Stimulated activated CD4-positive, alpha-beta T cell treated with anti-CD3 and anti-CD28 coated beads, Interleukin-15, amount 100 ng/mL, for 1 hour (primary cell): Measurements from ENCODE around the gene SGIP1.

Experiments
- DNase-seq, 2 donors: peaks; one replicate each; pipeline ENCODE4 v3.0.0-alpha.2; 2020; ENCODE audit warnings: low read depth in 1 of 2, low spot score in 1 of 2

SGIP1 gene, protein sequence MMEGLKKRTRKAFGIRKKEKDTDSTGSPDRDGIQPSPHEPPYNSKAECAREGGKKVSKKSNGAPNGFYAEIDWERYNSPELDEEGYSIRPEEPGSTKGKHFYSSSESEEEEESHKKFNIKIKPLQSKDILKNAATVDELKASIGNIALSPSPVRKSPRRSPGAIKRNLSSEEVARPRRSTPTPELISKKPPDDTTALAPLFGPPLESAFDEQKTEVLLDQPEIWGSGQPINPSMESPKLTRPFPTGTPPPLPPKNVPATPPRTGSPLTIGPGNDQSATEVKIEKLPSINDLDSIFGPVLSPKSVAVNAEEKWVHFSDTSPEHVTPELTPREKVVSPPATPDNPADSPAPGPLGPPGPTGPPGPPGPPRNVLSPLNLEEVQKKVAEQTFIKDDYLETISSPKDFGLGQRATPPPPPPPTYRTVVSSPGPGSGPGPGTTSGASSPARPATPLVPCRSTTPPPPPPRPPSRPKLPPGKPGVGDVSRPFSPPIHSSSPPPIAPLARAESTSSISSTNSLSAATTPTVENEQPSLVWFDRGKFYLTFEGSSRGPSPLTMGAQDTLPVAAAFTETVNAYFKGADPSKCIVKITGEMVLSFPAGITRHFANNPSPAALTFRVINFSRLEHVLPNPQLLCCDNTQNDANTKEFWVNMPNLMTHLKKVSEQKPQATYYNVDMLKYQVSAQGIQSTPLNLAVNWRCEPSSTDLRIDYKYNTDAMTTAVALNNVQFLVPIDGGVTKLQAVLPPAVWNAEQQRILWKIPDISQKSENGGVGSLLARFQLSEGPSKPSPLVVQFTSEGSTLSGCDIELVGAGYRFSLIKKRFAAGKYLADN

GRCh38 chr1:66533804-66534740 is at the start of gene SGIP1:
TSS of gene SGIP1 (plus strand) at chr1:66534153. CDS start at chr1:66534359, 206 bp downstream.
- no peak for DNase-seq

DNA sequence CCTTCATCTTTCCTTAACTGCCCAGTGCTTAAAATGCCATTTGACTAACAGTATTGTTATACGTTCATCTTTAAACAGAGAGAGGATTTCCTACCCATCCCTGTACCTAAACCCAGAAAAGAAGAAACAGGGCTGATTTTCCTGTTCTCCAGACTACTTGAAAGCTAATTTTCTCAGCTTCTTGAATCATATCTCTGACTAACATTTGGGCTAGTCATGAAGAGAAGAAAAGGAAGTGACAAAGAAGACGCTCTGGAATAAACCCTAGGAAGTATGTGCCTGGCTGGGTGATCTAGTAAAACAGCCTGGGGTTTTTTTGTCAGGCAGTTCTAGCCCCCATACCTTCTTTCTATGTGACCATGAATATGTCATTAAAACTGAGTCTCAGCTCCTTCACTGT is 44.8 kb upstream of the SGIP1 start:
- DNase-seq = no peak

- DNase-seq = no peak
Measured at GRCh38 chr1:66489972-66490601, 43.9 kb upstream of the SGIP1 start.

DNA sequence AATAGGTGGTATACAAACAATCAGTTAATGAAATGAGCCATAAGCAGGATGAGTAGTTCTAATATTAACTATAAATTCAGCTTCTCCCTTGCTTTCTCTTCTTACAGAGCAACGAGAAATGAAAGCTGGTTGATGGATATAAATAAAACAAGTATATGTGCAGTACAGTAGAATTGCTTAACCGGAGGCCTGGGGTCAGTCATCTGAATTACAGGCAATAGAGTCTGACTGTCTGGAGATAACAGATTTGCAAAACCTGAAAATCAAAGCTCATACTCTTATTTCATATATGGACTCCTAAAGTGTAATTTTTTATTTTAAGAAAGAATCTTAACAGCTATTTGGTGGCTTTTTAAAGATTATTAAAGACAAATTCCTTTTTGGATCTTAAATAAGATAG is 43.1 kb upstream of the SGIP1 start:
- DNase-seq = no peak

GRCh38 chr1:66492424-66492823 is 41.5 kb upstream of the SGIP1 start:
- DNase-seq = no peak

GRCh38 chr1:66493731-66494130 is 40.2 kb upstream of the SGIP1 start:
- no peak for DNase-seq

GRCh38 chr1:66494482-66494881 is 39.5 kb upstream of the SGIP1 start:
- no peak for DNase-seq

DNA sequence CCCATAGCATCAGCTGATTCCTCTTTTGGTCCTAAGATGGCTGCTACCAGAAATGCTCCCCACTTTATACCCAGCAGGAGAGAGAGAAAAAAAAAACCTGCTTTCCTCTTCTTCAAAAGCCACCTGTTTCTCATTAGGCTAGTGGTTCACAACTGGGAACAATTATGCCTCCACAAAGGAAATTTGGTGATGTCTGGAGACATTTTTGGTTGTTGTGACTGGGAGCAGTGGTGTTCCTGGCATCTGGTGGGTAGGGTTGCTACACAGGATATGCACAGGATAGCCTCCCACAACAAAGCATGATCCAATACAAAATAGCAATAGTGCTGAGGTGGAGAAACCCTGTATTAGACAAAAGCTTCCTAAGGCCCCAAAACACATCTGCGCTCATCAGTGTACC is 38.5 kb upstream of the SGIP1 start:
- no peak for DNase-seq

DNA sequence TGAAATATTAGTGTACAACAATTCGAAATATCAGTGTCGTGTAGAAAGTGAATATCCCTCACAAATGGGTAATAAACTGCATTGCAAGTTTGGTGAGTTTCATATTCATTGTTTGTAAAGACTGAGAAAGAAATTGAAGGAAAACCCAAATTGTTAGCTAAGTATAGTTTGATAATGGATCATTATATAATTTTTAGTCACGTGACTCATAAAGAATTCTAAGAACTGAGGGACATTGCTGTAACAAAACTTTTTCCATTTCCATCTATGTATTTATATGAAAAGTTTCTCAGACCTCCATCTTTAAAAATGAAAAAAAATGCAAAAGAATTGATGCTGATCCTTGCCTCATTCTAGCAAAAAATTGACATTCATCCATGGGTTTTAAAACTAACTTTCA is 36.0 kb upstream of the SGIP1 start:
- DNase-seq = no peak

- DNase-seq = no peak
Measured at GRCh38 chr1:66500301-66500700, 33.7 kb upstream of the SGIP1 start.

- DNase-seq = no peak
Measured at GRCh38 chr1:66502086-66502485, 31.9 kb upstream of the SGIP1 start.

DNA sequence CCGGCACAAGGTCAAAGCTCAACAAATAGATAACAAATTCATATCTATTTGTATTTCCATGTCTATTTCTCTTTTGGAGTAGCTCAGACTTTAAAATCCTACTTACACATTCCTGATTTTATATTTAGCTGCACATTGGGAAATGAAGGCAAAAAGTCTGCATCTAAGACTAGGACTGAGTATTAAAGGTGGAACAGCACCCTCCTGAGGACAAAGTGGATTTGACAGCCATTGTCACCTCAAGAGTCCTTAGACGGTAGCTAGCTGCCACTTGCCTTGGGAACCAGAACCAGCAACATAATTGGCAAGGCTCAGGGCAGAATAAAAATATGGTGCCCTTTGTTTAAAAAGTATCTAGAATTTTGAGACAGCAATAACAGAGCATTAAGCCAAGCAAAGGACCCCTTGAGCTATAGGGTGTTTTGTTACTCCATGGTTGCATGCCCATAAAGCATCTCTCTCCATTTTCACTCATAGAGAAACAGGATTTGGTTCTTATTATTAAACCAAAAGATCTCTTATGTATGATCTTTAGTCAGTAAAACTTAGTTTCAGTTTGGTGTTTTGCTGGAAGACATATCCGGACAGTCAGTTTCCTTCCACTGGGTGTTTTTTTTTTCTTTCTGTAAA is 30.0 kb upstream of the SGIP1 start:
- no peak for DNase-seq

GRCh38 chr1:66505671-66506392 is 28.1 kb upstream of the SGIP1 start:
- DNase-seq = no peak

DNA sequence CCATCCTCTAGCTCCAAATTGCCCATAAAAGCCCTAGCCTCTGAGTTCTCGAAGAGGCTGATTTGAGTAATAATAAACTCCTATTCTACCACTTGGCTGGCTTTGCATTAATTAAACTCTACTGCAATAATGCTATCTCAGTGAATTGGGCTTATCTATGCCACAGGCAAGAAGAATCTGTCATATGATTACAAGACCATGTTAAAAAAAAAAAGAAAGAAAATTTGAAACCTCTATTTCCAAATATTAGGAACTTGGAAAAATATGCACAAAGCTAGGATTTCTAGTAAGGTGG is 27.6 kb upstream of the SGIP1 start:
- DNase-seq = no peak

DNA sequence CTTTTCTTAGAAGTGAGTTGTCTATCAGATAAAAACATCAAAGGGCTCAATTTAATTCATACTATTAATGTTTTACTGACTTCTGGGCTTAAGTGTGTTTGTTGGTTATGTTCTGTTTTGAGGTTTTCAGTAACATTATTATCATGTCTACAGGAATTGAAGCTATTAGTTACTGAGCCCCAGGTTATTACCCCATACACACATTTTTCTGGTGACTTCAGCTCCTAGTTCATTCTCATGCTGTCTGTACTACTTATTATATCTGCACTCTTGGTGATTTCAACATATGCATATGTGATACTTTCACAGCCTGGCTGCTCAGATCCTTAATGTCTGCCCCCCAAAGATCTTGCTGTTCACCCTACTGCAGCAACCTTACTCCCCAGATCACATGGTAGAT is 27.0 kb upstream of the SGIP1 start:
- DNase-seq = no peak

- DNase-seq = no peak
Measured at GRCh38 chr1:66510407-66510806, 23.5 kb upstream of the SGIP1 start.

DNA sequence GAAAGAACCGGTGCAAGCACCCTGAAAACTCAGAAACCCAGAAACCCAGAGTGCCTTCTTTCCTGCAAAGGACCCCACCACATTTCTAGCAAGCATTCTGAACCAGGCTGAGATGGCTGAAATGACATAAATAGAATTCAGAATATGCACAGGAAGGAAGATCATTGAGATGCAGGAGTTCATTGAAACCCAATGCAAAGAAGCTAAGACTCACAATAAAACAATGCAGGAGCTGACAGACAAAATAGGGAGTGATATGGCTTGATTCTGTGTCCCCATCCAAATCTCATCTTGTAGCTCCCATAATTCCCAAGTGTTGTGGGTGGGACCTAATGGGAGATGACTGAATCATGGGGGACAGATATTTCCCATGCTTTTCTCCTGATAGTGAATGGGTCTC is 22.8 kb upstream of the SGIP1 start:
- DNase-seq = no peak

- no peak for DNase-seq
Measured at GRCh38 chr1:66517959-66518358, 16.0 kb upstream of the SGIP1 start.

DNA sequence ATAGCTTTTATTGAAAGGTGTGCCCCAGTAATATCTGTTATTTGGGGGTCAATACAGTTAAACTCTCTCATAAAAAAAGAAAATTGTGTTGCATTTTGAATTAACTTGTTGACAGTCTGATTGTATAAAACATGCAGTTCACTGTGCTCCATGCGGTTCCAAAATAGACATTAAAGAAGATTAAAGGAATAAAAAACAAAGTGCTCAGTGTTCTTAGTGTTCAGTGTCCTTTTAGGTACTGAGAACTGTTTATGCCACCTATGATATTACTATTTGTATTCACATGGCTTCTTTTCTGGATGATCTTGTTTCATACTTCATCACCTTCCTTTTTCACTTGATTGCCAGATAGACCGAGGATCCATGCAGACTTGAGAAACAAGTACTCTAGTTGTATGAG is 15.3 kb upstream of the SGIP1 start:
- no peak for DNase-seq

DNA sequence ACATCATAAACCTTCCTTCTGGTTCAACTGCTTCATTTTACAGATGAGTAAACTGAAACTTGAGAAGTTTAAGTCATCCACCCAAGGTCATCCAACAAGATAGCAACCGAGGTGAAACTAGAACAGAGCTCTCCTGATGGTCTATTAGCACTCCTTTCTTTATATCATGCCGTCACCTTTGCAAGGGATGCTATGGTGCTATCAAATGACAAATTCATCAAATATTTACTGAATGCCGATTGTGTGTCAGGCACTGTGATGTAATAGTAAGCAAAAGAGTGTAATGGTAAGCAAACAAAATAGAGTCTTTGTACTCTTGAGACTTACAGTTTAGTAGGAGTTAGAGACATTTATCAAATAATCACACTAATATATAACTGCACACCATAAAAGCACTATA is 14.0 kb upstream of the SGIP1 start:
- DNase-seq = no peak
